DND-41 (cell line): ENCODE measurements around the gene DPM1.

Experiments used
- CTCF ChIP-seq: IDR thresholded peaks from 2 replicates; pipeline ENCODE4 v1.5.1; 2012; ENCODE audit warnings: borderline replicate concordance, low read length, moderate library complexity, mild to moderate bottlenecking; ENCODE audit not compliant: poor library complexity, severe bottlenecking; ENCODE audit errors: extremely low read depth
- EZH2 ChIP-seq: IDR thresholded peaks from 3 replicates; pipeline ENCODE4 v1.6.1; 2012; ENCODE audit warnings: borderline replicate concordance, low read depth, mild to moderate bottlenecking, moderate library complexity, low read length, inconsistent platforms; ENCODE audit not compliant: severe bottlenecking

- TF ChIP-seq CTCF: no peak
- no peak for TF ChIP-seq EZH2
Measured at GRCh38 chr20:50913690-50914375, 44.5 kb downstream of the DPM1 start.
